Upper lobe of left lung (tissue), 6 donors: ENCODE measurements around the gene GRID2IP. TPM values are rescaled to one million over a fixed set of nuclear protein-coding genes. Genes with fewer than 3 reads are reported as not detected.

Experiments
- ATAC-seq, 2 donors: fragments of 200-7000 bp; cut with Tn5 transposase; one replicate each; pipeline ENCODE4 v1.9.1; 2022; ENCODE audit warnings: mild to moderate bottlenecking in 2 of 2, moderate library complexity in 2 of 2; ENCODE audit not compliant: low FRiP score in 2 of 2
- DNase-seq, 2 donors: peaks; one replicate each; pipeline ENCODE4 v3.0.0-alpha.2; 2019 to 2020
- H3K27ac ChIP-seq, 4 donors: fragments of 200-600 bp; sonication (generic); one replicate each; pipeline ENCODE4 v1.5.1; 2016 to 2019
- H3K27me3 ChIP-seq, 4 donors: fragments of 200-600 bp; sonication (generic); one replicate each; pipeline ENCODE4 v1.5.1; 2017 to 2019
- H3K36me3 ChIP-seq, 4 donors: fragments of 200-600 bp; sonication (generic); one replicate each; pipeline ENCODE4 v1.5.1; 2016 to 2019
- H3K4me1 ChIP-seq, 4 donors: fragments of 200-600 bp; sonication (generic); one replicate each; pipeline ENCODE4 v1.5.1; 2018 to 2019
- H3K4me3 ChIP-seq, 4 donors: fragments of 200-600 bp; sonication (generic); one replicate each; pipeline ENCODE4 v1.5.1; 2017 to 2019; ENCODE audit warnings: mild to moderate bottlenecking in 2 of 4, moderate library complexity in 1 of 4
- H3K9me3 ChIP-seq, 4 donors: fragments of 200-600 bp; sonication (generic); one replicate each; pipeline ENCODE4 v1.5.1; 2018 to 2019
- EP300 ChIP-seq, 4 donors: sonication (generic); formaldehyde crosslinking; IDR thresholded peaks; one replicate each; pipeline ENCODE4 v1.5.1; 2017; ENCODE audit warnings: antibody characterized with exemption in 4 of 4, control low read depth in 2 of 4
- POLR2A ChIP-seq, 4 donors: fragments of 450-650 bp; IDR thresholded peaks; one replicate each; pipeline ENCODE4 v1.5.1; 2016 to 2017; ENCODE audit warnings: antibody characterized with exemption in 4 of 4, mild to moderate bottlenecking in 2 of 4
- POLR2AphosphoS5 ChIP-seq, 2 donors: sonication (generic); formaldehyde crosslinking; IDR thresholded peaks; one replicate each; pipeline ENCODE4 v1.5.1; 2017; ENCODE audit warnings: antibody characterized with exemption in 2 of 2
- WGBS, 2 donors: methylation state at CpG; one replicate each; pipeline ENCODE4 v1.1.5; 2017 to 2018; 5-methylcytosine and 5-hydroxymethylcytosine counted together
- total RNA-seq, 6 donors: library from RNA; depleted of rRNA in 4 of 6; stranded (reverse); fragments of >200 nt in 4 of 6; gene quantifications; one replicate each; pipeline versions ENCODE4 v1.1.0 to v1.2.1, GENCODE V29; 2016 to 2021
- TF ChIP-seq, protein P1 (sequence below), 6 experiments: fragments of 450-650 bp in 4 of 6; fragments of 200-600 bp in 2 of 6; sonication (generic) in 2 of 6; IDR thresholded peaks; one replicate each; pipeline ENCODE4 v1.5.1; 2016 to 2019; ENCODE audit warnings: antibody characterized with exemption in 6 of 6
- donor health status: DM: no; HTN: no; CAD: no; lungs with moderate emphysema.
- donor health status: DM: no; HTN: yes; CAD: no; lungs with severe emphysema.

GRID2IP gene
- 1 to 10 TPM in 2 of 6 donors, under 1 TPM in 3, not detected in 1; 0.30 to 1.3 (median 0.63) TPM for total RNA-seq

- H3K4me3 ChIP-seq: no peak within 1 kb of the TSS
- no peak for ATAC-seq
- 63 to 88% methylated on average over 6 to 33 of the region's 46 CpGs for WGBS, 2 donors
- H3K4me1 ChIP-seq: no peaks in the 10 kb centered on the region
- peak in 1 of 2 donors; percentile 80 for DNase-seq
- H3K27me3 ChIP-seq: no peaks in the 10 kb centered on the region
- H3K27ac ChIP-seq: no peak within 1 kb of the TSS
- H3K36me3 ChIP-seq: no peaks in the 10 kb centered on the region
- TF ChIP-seq POLR2AphosphoS5 (IDR thresholded peaks at IDR 0.05): no peak
- TF ChIP-seq, protein P1, sequence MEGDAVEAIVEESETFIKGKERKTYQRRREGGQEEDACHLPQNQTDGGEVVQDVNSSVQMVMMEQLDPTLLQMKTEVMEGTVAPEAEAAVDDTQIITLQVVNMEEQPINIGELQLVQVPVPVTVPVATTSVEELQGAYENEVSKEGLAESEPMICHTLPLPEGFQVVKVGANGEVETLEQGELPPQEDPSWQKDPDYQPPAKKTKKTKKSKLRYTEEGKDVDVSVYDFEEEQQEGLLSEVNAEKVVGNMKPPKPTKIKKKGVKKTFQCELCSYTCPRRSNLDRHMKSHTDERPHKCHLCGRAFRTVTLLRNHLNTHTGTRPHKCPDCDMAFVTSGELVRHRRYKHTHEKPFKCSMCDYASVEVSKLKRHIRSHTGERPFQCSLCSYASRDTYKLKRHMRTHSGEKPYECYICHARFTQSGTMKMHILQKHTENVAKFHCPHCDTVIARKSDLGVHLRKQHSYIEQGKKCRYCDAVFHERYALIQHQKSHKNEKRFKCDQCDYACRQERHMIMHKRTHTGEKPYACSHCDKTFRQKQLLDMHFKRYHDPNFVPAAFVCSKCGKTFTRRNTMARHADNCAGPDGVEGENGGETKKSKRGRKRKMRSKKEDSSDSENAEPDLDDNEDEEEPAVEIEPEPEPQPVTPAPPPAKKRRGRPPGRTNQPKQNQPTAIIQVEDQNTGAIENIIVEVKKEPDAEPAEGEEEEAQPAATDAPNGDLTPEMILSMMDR (IDR thresholded peaks at IDR 0.05): no peak
- TF ChIP-seq EP300 (IDR thresholded peaks at IDR 0.05): no peak
- TF ChIP-seq POLR2A (IDR thresholded peaks at IDR 0.05): no peak
- no peaks in the 10 kb centered on the region for H3K9me3 ChIP-seq
Observed at GRCh38 chr7:6551016-6551511, at the start of gene GRID2IP. TSS of gene GRID2IP (minus strand) at chr7:6551461. CDS start at chr7:6551436, 25 bp downstream.

DNA sequence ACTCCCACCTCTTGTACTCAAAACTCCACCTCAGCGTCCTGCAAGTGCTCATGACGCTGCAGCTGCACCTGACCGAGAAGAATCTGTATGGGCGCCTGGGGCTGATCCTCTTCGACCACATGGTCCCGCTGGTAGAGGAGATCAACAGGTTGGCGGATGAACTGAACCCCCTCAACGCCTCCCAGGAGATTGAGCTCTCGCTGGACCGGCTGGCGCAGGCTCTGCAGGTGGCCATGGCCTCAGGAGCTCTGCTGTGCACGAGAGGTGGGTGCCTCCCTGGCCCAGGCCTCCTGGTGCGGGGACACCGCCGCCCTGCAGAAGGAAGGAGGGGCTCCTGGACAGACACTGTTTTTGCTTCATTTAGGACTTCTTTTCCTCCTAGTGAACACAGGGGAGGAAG, 48.8 kb upstream of the GRID2IP start:
- Histone ChIP-seq H3K27me3 (no peaks in the 10 kb centered on the region), H3K27ac (no peak overlapping the region), H3K4me1 (no peaks in the 10 kb centered on the region), H3K9me3 (no peaks in the 10 kb centered on the region), H3K4me3 (no peak overlapping the region), H3K36me3 (peaks cover 11 to 97% (median 89%) of the 10 kb centered on the region in 4 donors)
- TF ChIP-seq, protein P1 (IDR thresholded peaks at IDR 0.05): no peak
- no peak for TF ChIP-seq EP300 (IDR thresholded peaks at IDR 0.05)
- TF ChIP-seq POLR2AphosphoS5 (IDR thresholded peaks at IDR 0.05): no peak
- TF ChIP-seq POLR2A (IDR thresholded peaks at IDR 0.05): no peak
- 93 to 100% methylated on average over 2 to 15 of the region's 15 CpGs for WGBS, 2 donors
- DNase-seq (peak in 1 of 2 donors; percentile 71), ATAC-seq (no peak)

GRCh38 chr7:6590645-6591110, 39.4 kb upstream of the GRID2IP start:
- H3K27me3 ChIP-seq: no peaks in the 10 kb centered on the region
- ATAC-seq: peak in 1 of 2 donors; percentile 15
- H3K4me3 ChIP-seq: peak overlapping the region; percentile 74 to 97 (median 89)
- WGBS, 2 donors: 14 to 15% methylated on average over 10 of the region's 10 CpGs
- DNase-seq: peak in 1 of 2 donors; percentile 42
- H3K27ac ChIP-seq: peak overlapping the region; percentile 75 to 92 (median 86)
- peaks cover 19 to 26% (median 24%) of the 10 kb centered on the region in 4 donors for H3K4me1 ChIP-seq
- peaks cover 14 to 54% (median 34%) of the 10 kb centered on the region in 4 donors for H3K36me3 ChIP-seq
- TF ChIP-seq, protein P1 (IDR thresholded peaks at IDR 0.05): no peak
- no peak for TF ChIP-seq EP300 (IDR thresholded peaks at IDR 0.05)
- TF ChIP-seq POLR2AphosphoS5 (IDR thresholded peaks at IDR 0.05): no peak
- TF ChIP-seq POLR2A (IDR thresholded peaks at IDR 0.05): no peak
- no peaks in the 10 kb centered on the region for H3K9me3 ChIP-seq

GRCh38 chr7:6589829-6590644, 38.8 kb upstream of the GRID2IP start, which contains the start of gene INTS15:
TSS of gene INTS15 (plus strand) at chr7:6590021. CDS start at chr7:6590284, 263 bp downstream.
- TF ChIP-seq POLR2AphosphoS5 (IDR thresholded peaks at IDR 0.05) (peak in 1 of 2 donors; percentile 47), EP300 (IDR thresholded peaks at IDR 0.05) (no peak), POLR2A (IDR thresholded peaks at IDR 0.05) (peak in 3 of 4 donors; percentile 65 to 80 (median 73))
- TF ChIP-seq, protein P1 (IDR thresholded peaks at IDR 0.05): peak; percentile 98 to 99 (median 99)
- WGBS, 2 donors: 0% methylated on average over 16 of the region's 107 CpGs; no CpG with 5 or more reads in 1 of the 2 donors
- peaks cover 19 to 26% (median 24%) of the 10 kb centered on the region in 4 donors for H3K4me1 ChIP-seq
- ATAC-seq: peak; percentile 96 to 98
- DNase-seq: peak; percentile 75 to 97
- peak within 1 kb of the TSS; percentile 75 to 92 (median 86) for H3K27ac ChIP-seq
- no peaks in the 10 kb centered on the region for H3K9me3 ChIP-seq
- peak within 1 kb of the TSS; percentile 74 to 97 (median 89) for H3K4me3 ChIP-seq
- H3K27me3 ChIP-seq: no peaks in the 10 kb centered on the region
- peaks cover 13 to 54% (median 34%) of the 10 kb centered on the region in 4 donors for H3K36me3 ChIP-seq
